HG02970 (cell line): ENCODE results near the gene HCN4.

Experiments used
- ATAC-seq: cut with Tn5 transposase; IDR thresholded peaks from one replicate; pipeline ENCODE4 v1.9.1; 2021; ENCODE audit warnings: mild to moderate bottlenecking, moderate library complexity, moderate number of reproducible peaks; ENCODE audit not compliant: unreplicated experiment, low FRiP score

The HCN4 gene

DNA sequence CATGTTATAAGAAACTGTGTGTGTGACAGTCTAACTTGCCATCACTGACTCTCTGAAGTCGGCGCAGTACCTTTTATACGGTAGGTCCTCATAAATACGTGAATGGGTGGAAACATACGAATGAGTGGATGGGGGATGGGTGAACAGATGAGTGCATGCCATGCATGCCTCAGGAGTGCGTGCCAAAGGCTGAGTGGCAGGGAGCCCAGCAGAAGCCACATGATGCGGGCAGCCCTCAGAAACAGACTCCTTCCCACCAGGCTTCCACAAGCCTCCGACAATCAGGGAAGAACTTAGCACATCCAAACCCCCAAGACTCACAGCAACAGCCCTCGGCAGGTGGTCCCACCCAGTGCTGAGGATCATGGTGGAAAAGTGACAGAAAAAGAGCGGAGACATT, 16.7 kb downstream of the HCN4 start:
- ATAC-seq: no peak

DNA sequence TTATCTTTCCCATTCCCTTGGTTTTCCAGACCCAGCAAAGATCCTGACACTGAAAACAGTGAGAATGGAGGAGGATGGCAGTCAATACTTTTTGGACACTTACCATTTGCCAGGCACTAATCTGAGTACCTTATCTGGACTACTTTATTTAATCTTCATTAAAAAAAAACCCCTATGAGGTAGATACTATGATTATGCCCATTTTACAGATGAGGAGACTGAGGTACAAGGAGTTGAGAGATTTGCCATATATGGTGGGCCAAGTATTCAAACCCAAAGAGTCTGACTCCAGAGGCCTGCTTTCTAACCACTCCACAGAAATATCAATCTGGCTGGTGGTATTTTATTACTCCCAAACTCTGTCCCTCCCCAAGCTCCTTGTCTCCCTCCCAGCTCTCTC, 19.6 kb downstream of the HCN4 start:
- ATAC-seq: no peak

DNA sequence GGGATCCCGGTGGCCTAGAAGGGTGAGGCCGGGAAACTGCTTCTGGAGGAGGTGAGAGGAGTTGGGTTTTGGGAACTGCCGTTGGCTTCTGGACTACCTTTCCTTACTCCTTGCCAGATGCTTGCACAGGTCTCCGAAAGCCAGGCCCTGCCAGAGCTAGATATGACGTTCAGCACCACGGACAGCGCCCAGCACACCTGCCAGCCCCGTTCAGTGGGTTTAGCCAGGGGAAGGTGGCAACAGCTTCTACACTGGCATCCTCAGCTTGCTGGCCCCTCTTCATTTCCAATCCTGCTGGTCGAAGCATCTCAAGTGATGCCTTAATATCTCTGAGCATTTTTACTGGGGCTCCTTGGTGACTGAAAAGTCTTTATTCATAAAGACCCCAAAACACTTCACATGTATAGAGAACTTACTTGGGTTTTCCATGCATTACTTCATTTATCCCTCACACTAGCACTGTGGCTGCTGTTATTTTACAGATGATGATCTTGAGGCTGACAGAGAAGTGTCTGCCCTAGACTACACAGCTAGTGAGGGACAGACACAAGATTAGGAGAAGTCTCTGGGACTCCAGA, 21.9 kb downstream of the HCN4 start:
- ATAC-seq: no peak

DNA sequence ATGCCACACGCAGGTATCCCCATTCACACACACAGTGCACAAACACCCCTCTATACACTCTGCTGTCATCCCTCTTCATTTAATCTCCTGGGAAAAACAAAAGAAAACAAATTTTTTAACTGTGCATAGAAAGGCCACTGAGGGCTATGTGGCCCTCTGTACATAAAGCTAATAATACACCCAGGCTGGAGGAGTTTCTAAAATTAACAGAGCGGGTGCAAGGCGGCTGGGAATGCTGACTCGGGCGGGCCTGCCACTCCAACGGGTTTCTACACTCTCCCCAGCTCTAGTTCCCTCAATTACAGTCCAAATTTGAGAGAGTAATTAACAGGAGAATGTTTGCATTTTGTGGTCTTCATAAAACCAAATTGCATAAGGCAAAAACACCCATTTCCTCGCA, 23.1 kb downstream of the HCN4 start:
- ATAC-seq: no peak

DNA sequence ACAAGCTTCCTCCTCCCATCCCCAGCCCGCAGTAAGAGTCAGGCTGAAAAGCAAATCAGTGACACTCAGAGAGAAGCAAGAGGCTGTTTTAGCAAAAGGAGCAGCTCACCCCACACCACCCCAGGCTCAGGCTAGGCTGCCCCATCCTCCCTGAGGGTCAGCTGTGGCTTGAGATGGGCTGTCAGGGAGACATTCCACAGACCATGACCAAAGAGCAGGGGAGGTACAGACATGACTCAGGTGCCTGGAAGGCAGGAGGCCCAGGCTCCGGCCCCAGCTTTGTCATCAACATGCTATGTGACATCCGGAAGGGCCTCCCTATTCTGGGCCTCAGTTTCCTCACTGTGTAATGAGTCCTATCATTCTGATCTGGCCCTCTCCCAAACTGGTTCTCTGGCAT, 24.7 kb downstream of the HCN4 start:
- no peak for ATAC-seq

DNA sequence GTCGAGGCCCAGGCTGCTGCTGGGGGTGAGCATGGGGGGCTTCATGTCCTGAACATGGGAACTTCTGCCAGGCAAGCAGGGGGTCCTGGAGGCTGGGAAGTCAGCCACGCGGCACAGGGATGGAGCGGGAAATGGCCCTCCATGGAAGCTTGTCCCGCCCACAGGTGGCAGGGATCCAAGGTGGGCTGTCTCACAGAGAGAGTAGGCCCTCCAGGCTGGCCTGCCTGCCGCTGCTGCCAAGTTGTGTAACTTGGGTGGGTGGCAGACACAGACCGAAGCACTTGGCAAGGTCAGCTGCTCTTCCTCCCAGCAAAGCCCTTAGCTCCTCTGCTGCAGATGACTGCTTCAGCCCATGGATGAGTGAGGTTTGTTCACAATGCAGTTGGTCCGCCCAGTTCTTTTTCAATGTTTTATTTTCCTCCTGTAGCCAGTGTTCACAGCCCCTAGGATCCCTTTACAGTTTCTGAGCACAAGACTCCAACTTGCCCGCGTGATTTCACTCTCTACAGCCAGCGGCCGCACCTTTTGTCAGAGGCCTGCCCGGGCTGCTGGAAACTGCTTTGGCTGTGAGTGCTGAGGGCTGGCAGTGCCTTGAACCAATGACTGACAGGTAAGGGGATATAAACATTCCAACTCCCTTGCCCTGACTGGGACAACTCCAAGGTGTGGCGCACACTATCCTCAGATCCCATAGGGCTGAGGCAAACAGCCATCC, 26.7 kb downstream of the HCN4 start:
- no peak for ATAC-seq

DNA sequence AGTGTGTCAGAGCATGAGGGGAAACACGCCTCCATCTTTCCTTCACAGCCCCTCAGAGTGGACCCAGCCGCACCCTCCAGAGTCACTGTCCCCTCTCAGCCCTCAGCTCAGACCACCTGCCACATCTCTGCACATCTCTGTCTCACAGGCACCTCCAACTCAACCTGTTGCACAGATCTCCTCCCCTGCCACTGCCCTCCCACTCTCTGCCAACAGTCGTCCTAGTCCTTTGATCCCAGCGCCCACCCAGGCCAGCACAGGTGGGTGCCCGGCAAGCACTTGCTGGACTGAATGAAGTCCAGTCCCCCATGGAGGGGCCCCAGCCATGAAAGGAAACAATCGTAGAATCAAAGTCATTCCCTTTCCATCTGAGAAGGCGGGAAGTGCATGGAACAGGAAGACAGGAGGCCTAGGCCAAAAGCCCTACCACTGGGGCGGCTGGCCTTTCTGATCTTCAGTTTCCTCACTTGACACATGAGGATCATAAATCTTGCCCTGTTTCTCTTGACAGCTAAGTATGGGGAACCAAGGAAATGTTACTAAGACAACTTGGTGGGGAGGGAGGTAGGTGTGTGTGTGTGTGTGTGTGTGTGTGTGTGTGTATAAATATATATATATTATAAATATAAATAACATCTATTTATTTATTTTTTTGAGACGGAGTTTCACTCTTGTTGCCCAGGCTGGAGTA, 28.1 kb downstream of the HCN4 start:
- no peak for ATAC-seq

DNA sequence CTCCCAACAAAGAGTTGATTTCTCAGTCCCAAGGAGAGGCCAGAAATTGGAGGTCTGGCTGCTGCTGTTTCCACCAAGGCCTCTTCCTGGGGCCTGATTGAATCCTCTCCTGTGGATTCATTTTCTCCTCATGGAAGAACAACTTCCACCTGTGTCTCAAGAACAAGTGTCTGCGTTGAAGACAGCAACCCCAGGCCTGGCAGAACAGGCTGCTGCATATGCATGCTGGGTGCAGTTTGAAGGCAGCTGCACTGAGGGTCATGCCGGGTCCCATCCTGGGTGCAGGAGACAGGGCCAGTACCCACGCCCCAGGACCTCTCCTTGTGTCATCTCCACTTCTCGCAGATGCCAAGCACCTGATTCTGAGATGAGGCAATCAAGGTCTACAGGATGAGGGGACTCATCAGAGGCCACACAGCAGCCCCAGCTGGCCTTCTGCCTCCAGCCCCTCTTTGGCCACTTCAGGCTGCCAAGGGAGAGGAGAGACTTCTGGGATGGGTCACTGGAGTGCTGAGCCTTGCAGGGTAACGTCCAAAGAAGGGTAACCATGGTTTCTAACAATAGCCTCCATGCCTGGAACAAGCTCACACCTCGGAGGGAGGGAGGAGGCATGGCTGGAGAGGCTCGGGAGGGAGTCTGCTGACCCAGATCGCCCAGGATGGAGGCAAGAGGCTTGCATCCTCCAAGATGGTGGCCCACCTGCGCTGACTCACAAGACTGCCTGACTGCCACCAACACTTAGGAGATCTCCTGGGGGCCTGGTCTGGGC, 30.0 kb downstream of the HCN4 start:
- no peak for ATAC-seq

DNA sequence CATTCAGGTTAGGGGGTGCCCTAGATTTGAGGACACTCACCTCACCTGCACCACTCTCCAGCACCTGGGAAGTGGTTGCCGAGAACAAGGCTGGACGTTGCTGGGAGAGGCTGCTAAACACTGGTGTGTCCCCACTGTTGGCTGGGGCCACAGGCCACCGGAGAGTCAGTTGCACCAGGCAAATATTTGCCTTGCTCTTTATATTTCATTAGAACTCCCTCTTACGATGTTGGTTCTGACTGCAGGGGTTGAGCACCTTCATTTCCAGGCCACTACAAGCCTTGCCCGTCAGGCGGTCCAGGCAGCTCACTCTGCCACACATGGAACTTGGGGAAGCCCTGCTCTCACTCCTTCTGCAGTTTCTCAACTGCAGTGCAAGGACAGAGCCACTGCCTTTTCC, 30.7 kb downstream of the HCN4 start:
- ATAC-seq: no peak

DNA sequence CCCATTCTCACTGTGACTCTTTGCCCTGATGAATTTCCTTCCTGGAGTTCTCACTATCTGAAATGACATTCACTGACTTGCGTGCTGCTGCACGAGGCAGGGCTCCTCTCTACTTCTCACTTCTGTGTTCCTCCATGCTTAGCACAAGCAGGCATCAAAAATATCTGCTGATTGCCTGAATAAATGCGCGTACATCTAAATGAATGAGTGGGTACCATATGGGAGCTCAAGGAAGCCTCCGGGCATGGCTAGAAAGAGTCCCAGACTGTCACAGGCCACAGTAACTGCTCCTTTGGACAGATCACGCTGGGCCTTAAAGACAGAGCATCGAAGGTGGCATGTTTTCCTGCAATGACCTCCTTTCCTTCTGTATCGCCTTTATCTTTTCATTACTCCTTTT, 31.6 kb downstream of the HCN4 start:
- ATAC-seq: no peak

DNA sequence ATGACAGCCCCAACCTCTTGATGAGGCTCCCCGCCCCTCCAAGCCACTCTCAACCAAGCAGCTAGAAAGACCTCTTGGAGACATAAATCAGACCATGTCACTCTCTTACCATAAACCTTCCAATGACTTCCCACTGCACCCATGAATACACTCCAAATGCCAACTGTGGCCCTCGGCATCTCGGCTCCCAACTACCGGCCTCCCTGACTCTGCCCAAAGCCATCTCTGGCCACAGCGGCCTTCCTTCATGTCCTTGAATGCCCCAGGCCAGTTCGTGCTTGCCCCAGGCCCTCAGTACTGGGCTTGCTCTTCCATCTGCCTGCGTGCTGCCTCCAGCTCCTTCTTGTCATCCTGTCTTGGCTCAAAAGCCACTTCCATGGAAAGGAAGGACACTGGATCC, 32.0 kb downstream of the HCN4 start:
- ATAC-seq: no peak

DNA sequence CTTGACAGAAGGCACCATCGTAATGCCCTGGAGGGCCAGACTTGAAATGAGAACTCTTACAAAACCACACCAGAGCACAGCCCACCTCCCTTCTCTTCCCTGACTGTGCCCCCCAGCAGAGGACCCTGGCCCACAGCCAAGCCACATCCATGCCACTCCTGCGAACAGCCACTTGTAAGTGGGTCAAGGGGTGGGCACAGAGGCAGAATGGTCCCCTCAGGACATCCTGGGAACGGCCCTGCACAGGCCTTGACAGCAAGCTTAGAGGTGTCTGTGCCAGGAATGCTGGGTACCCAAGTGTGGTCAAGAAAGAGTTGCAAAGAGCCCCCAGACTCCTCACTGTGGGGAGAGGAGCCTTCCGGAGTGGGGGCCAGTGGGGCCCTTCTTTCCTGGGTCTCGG, 33.3 kb downstream of the HCN4 start:
- ATAC-seq: no peak

DNA sequence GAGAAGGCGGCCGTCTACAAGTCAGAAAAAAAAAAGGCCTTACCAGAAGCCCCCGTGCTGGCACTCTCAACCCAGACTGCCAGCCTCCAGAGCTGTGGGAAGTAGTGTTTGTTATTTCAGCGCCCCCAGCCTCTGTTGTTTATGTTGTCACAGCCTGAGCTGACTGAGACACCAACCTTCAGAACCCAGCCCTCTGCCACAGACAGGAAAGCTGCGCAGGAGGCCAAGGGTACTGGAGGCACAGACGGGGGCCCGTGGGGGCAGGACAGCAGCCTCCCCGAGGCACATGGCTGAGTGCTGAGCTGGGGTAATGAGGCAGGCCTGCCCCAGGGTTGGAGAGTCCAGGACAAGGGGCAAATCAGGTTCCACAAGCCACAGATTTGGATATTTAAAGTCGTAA, 33.7 kb downstream of the HCN4 start:
- no peak for ATAC-seq

DNA sequence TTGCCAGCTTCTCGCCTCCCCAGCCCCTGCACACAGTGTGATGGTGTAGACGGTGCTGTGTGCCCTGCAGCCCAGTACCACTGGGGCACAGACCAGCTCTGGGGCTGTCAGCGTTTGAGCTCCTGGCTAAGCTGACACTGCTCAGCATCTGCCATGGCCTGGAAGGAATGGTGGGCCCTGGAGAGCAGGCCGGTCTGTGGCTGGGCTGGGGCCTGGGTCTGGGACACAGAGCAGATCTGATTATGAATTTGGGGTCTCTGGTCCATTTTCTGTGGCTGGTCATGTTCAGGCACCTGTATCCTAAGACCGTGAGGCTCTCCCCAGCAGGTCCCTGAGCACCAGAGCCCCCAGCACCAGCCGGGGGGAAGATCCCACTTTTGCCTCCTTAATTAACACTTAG, 34.7 kb downstream of the HCN4 start:
- no peak for ATAC-seq

DNA sequence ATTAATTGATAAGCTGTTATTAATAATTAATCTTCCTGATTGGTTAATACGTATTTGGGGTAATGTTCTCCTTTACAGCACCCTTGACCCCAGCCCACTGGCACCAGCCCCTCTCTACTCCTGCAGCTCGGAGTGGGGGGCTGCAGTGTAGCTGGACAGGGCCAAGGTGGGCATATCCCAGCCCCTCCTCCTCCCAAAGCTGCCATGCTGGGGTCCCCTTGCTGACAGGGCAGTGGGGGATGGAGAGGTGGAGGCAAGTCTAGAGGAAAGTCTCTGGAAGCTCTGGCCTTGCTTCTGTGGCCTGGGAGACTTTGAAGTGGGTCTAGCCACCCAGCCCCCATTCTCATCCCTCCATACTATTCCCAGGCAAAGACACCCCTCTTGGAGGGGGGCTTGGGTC, 35.8 kb downstream of the HCN4 start:
- ATAC-seq: no peak

DNA sequence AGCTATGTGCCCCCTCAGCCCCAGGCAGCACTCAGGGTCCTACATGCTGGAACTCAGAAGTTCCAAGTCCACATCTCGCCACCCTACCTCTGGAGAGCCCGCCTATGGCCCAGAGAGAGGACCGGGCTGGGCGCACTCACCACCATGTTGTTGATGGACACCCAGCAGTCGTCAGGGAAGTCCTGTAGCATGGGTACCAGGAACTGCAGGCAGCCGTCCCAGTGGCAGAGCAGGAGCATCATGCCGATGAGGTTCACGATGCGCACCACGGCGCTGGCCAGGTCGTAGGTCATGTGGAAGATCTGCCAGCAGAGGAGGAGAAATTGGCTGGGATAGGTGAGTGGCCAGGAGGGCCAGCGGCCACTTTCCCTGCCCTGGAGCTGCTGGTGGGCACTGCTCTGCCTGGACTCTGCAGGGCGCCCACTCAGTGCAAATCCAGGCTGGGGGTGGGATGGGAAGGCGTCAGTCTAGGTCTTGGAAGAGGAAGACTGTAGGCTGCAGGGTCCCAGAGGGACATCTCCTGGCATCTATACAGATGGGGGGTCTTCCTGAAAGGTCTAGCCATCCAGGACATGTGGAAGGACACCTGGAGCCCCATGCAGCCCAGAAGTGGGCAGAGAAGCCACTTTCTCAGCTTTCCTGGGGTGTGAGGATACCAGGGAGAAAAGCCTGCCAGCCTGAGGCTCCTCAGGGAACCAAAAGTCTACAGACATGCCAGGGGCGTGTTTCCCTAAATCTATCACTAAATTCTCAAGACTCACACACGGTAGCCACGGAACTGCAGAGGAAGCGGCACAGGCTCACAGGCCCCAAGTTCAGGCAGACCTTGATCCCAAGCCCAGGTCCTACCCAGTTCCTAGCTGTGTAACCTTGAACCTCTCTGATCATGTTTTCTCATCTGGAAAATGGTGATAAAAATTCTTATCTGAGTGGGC, 36.5 kb downstream of the HCN4 start:
- ATAC-seq: no peak

DNA sequence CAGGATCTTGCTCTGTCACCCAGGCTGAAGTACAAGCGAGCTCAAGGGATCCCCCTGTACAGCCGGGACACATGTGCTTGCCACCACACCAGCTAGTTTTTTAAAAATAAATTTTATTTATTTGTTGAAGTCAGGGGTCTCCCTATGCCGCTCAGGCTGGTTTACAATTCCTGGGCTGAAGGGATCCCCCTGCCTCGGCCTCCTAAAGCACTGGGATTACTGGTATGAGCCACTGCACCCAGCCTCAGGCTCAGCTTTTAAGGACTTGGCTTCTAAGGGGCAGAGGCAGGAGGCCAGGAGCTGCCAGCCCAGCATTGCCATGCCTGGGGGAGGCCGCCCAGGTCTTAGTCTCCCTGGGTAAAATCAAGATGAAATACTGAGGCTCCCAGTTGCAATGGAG, 37.3 kb downstream of the HCN4 start:
- no peak for ATAC-seq

DNA sequence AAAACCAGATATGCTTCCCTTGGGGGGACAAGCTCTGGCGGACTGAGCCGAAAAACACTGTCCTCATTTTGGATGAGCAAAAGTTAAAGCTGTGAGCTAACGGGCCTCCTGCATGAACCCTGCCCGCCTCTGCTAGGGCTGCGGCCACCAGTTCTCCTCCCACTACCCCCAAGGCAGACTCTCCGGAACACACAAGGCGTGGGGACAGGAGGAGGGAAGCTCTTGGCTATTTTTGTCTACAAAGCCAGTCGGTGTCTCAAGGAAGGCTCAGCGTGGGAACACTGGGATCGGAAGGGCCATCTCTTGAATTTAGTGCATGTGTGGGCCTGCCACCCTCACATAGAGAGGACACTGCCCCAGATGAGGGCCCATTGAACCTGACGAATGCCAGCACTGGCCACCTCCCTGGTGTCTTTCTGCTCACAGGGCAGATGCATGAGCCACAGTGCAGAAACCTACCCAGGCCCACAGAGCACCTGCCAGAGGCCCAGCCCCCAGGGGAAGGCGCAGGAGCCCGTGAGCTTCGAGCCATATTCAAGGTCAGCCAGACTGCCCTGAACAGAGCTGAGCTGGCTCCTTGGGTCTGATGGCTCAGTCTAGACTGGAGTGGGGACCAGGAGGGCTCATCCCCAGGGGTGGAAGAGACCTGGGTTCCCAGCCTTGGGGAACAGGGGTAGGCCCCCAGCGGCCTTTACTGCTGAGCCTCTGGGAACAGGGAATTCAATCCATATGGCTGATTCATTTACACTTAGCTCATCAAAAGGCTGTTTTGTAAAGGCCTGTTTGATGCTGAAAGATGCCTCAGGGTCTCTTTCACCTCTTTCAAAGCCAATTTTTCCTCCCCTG, 38.3 kb downstream of the HCN4 start:
- ATAC-seq: no peak

DNA sequence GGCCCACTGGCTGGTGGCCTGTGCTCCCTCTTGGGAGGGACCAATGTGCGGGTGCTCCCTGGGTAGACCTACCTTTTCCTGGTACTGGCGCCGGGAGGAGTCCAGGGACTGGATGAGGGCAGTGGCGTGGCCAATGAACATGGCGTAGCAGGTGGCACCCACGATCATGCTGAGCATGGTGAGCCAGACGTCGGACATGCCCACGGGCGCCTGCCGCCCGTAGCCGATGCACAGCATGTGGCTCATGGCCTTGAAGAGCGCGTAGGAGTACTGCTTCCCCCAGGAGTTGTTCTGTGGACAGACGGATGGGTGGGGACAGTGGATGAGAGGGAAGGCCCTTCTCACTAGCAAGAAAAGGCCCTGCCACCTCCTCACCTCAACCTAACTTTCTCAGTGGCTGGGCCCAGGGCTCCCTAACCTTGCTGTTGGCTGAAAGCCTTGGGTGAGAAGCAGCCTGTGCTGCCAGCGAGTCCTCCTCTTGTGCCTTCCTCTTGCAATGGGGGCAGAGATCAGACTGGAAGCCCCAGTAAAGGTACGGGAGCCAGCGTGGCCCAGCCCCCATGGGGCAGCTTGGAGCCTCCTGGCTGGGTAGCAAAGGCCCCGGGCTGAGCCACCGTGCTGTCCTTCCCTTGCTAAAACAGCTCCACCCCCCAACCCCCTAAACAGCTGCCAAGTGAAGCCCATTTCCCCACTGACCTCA, 39.1 kb downstream of the HCN4 start:
- ATAC-seq: no peak
